A375 (cell line): Measurements from ENCODE around the gene ZSCAN20. TPM values are rescaled to one million over a fixed set of nuclear protein-coding genes. Genes with fewer than 3 reads are reported as not detected.

Experiments
- total RNA-seq: library from RNA; depleted of rRNA; stranded (reverse); fragments of >200 nt; shearing (Covaris generic); gene quantifications from 2 replicates; pipeline ENCODE4 v1.2.3, GENCODE V29; 2014; rRNA removed

ZSCAN20 gene
- 2.9 and 3.6 TPM in 2 replicates for total RNA-seq

GRCh38 chr1:33472269-33472980 is at the start of gene ZSCAN20:
Gene ZSCAN20, plus strand, starts transcription at chr1:33472645. Its CDS starts 6,644 bp downstream, at chr1:33479289.

GRCh38 chr1:33430692-33431593 is 41.5 kb upstream of the ZSCAN20 start, which contains the start of gene PHC2:
Gene PHC2, minus strand, starts transcription at chr1:33431095. Its CDS starts 55,556 bp downstream, at chr1:33375539.

Other genes with a start within 250 kb of the ZSCAN20 start
- gene ZNF362, start 216.2 kb upstream of the ZSCAN20 start, total RNA-seq, result 7.5 and 11.8 TPM in 2 replicates
- 0.34 and 1.1 TPM in 2 replicates for gene A3GALT2, start 151.5 kb upstream of the ZSCAN20 start, total RNA-seq
- 241 and 250 TPM in 2 replicates for gene PHC2, start 41.5 kb upstream of the ZSCAN20 start, total RNA-seq